Measurements from ENCODE around the gene SEM1. TPM values are rescaled to one million over a fixed set of nuclear protein-coding genes. Genes with fewer than 3 reads are reported as not detected.
"Not testable (repeated sequence)": the region's sequence is repeated elsewhere in the genome, so short reads cannot be mapped to it uniquely, and the experiment has no call there.

Gene SEM1
- total RNA-seq, 1 donor from 2014 or later: 35.5 TPM

DNA sequence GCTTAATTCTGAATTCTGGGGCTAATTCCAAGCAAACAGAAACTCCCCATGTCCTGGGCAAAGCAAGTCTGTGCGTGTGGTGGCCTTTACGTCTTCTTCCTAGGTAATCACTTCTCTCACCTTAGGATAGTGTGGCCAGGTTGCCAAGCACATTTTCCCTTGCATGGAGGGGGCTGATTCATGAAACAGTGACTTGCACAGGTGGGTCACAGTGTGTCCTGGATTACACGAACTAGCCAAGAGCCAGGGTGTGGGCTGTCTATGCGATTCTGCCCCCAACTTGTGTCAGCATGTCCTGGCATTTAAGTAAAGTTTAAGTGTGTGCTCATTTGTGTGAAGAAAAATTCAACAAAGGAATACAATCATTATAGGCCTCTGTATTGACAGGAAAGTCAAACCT, 18.5 kb upstream of the SEM1 start:
- ATAC-seq (ENCODE audit: low read depth) (no peak), DNase-seq (no peak)
- ChIA-PET POLR2A (no interaction called here), CTCF (no interaction called here)
- Mint-ChIP-seq H3K27ac (no peak overlapping the region), H3K9me3 (no peaks in the 10 kb centered on the region), H3K4me3 (no peak overlapping the region), H3K4me1 (no peaks in the 10 kb centered on the region), H3K36me3 (ENCODE audit: low read depth) (no peaks in the 10 kb centered on the region), H3K27me3 (peaks cover 13% of the 10 kb centered on the region)
- TF ChIP-seq, protein P1, sequence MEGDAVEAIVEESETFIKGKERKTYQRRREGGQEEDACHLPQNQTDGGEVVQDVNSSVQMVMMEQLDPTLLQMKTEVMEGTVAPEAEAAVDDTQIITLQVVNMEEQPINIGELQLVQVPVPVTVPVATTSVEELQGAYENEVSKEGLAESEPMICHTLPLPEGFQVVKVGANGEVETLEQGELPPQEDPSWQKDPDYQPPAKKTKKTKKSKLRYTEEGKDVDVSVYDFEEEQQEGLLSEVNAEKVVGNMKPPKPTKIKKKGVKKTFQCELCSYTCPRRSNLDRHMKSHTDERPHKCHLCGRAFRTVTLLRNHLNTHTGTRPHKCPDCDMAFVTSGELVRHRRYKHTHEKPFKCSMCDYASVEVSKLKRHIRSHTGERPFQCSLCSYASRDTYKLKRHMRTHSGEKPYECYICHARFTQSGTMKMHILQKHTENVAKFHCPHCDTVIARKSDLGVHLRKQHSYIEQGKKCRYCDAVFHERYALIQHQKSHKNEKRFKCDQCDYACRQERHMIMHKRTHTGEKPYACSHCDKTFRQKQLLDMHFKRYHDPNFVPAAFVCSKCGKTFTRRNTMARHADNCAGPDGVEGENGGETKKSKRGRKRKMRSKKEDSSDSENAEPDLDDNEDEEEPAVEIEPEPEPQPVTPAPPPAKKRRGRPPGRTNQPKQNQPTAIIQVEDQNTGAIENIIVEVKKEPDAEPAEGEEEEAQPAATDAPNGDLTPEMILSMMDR (IDR thresholded peaks at IDR 0.05): no peak
- intact Hi-C loops (cut with micrococcal nuclease): no loop called here

GRCh38 chr7:96727534-96728088, 18.0 kb upstream of the SEM1 start:
- H3K27me3 Mint-ChIP-seq: peaks cover 16% of the 10 kb centered on the region
- H3K4me1 Mint-ChIP-seq: no peaks in the 10 kb centered on the region
- TF ChIP-seq, protein P1 (IDR thresholded peaks at IDR 0.05): no peak
- no peak for ATAC-seq (ENCODE audit: low read depth)
- intact Hi-C loops (cut with micrococcal nuclease): no loop called here
- H3K4me3 Mint-ChIP-seq: no peak overlapping the region
- DNase-seq: no peak
- ChIA-PET CTCF (no interaction called here), POLR2A (no interaction called here)
- H3K36me3 Mint-ChIP-seq (ENCODE audit: low read depth): no peaks in the 10 kb centered on the region
- no peak overlapping the region for H3K27ac Mint-ChIP-seq
- peaks cover 2% of the 10 kb centered on the region for H3K9me3 Mint-ChIP-seq

GRCh38 chr7:96723622-96724021, 14.0 kb upstream of the SEM1 start:
- intact Hi-C loops (cut with micrococcal nuclease): no loop called here
- CTCF ChIA-PET: no interaction called here
- Mint-ChIP-seq H3K27me3 (peaks cover 33% of the 10 kb centered on the region), H3K9me3 (peaks cover 2% of the 10 kb centered on the region), H3K36me3 (ENCODE audit: low read depth) (no peaks in the 10 kb centered on the region), H3K4me3 (no peak overlapping the region), H3K4me1 (no peaks in the 10 kb centered on the region), H3K27ac (no peak overlapping the region)
- ATAC-seq (ENCODE audit: low read depth) (no peak), DNase-seq (no peak)
- TF ChIP-seq, protein P1 (IDR thresholded peaks at IDR 0.05): no peak
- POLR2A ChIA-PET: no interaction called here

GRCh38 chr7:96722928-96723327, 13.3 kb upstream of the SEM1 start:
- H3K4me3 Mint-ChIP-seq; POLR2A ChIA-PET; ATAC-seq (ENCODE audit: low read depth); H3K9me3 Mint-ChIP-seq; intact Hi-C loops (cut with micrococcal nuclease); CTCF ChIA-PET; H3K36me3 Mint-ChIP-seq (ENCODE audit: low read depth); H3K27ac Mint-ChIP-seq; DNase-seq; H3K4me1 Mint-ChIP-seq: not testable (repeated sequence)
- H3K27me3 Mint-ChIP-seq: peaks cover 34% of the 10 kb centered on the region

- ChIA-PET CTCF (no interaction called here), POLR2A (no interaction called here)
- Mint-ChIP-seq H3K27ac (no peak overlapping the region), H3K4me3 (no peak overlapping the region), H3K36me3 (ENCODE audit: low read depth) (no peaks in the 10 kb centered on the region), H3K9me3 (peaks cover 9% of the 10 kb centered on the region), H3K27me3 (peaks cover 49% of the 10 kb centered on the region), H3K4me1 (no peaks in the 10 kb centered on the region)
- no peak for DNase-seq
- no peak for ATAC-seq (ENCODE audit: low read depth)
- intact Hi-C loops (cut with micrococcal nuclease): no loop called here
- TF ChIP-seq, protein P1 (IDR thresholded peaks at IDR 0.05): no peak
Observed at GRCh38 chr7:96720843-96721242, 11.2 kb upstream of the SEM1 start.

DNA sequence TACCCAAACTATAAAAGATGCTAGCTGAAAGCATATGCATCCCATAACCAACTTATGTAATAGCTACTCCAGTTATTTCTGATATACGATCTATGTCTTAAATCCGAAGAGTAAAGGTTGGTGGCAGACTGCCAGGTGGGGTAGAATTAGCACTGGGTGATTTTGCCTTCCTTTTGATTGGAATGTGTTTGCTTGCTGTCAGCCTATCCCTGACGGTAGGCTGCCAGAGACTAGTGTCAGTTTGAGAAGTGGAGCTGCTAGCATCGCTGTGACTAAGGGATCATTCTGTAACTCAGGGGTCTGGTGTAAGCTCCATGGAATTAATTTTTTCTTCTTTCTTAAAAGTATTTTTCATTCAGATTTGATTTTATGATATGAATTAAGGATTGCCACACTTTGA, 9.5 kb upstream of the SEM1 start:
- peaks cover 46% of the 10 kb centered on the region for H3K27me3 Mint-ChIP-seq
- H3K36me3 Mint-ChIP-seq (ENCODE audit: low read depth): no peaks in the 10 kb centered on the region
- ChIA-PET POLR2A (no interaction called here), CTCF (no interaction called here)
- intact Hi-C loops (cut with micrococcal nuclease): no loop called here
- no peaks in the 10 kb centered on the region for H3K4me1 Mint-ChIP-seq
- H3K4me3 Mint-ChIP-seq: no peak overlapping the region
- peaks cover 11% of the 10 kb centered on the region for H3K9me3 Mint-ChIP-seq
- TF ChIP-seq, protein P1 (IDR thresholded peaks at IDR 0.05): no peak
- no peak for ATAC-seq (ENCODE audit: low read depth)
- no peak for DNase-seq
- no peak overlapping the region for H3K27ac Mint-ChIP-seq

Measured in activated B cell treated with CpG ODN at 0.5 μM for 24 hours (primary cell).